ENCODE results near the gene ZCCHC18. TPM values are rescaled to one million over a fixed set of nuclear protein-coding genes. Genes with fewer than 3 reads are reported as not detected.
"Not testable (repeated sequence)": the region's sequence is repeated elsewhere in the genome, so short reads cannot be mapped to it uniquely, and the experiment has no call there.

ZCCHC18 gene
- polyA plus RNA-seq, 1 of the 3 experiments (the other 2 are of a cell fraction): 7.5 TPM

DNA sequence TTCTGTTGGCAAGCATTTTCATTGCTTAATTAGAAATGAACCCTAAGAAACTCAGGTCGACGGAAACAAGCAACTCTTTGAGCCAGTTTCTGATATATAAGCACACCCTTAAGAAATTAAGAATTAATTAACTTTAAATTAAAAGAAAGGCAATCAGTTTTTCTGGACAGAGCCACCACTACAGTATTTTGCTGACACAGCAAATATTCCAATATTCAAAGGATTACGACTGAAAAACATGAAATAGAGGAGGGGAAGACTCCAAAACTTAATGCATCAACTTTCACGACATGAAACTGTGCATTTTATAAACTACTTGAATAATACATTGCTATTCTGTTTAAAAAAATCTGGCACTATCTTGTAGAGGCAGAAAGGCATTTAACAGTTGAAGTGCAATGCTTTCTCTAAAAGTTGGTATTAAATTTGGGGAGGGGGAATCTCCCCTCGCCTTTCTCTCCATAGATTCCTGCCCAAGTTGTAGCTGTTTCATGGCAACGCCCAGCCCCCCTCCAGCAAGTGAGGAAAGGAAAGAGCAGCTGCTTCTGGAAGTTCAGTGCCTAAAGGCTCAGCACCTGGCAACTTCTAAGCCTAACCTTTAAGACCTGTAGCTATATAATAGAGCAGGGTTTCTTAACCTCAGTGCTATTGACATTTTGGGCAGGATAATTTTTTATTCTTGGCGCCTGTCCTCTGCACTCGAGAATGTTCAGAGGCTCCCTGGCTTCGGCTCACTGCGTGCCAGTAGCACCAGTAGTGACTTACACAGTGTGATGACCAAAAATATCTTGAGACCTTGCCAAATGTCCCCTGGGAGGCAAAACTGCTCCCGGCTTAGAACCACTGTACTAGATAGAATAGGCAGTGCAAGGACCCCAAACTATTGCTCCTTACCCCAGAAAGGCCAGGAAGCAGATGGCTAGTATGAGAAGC is 6.7 kb upstream of the ZCCHC18 start (continued):
- TF ChIP-seq, protein P1, sequence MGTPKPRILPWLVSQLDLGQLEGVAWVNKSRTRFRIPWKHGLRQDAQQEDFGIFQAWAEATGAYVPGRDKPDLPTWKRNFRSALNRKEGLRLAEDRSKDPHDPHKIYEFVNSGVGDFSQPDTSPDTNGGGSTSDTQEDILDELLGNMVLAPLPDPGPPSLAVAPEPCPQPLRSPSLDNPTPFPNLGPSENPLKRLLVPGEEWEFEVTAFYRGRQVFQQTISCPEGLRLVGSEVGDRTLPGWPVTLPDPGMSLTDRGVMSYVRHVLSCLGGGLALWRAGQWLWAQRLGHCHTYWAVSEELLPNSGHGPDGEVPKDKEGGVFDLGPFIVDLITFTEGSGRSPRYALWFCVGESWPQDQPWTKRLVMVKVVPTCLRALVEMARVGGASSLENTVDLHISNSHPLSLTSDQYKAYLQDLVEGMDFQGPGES (IDR thresholded peaks at IDR 0.05; ENCODE audit: low read depth, low read length): no peak

DNA sequence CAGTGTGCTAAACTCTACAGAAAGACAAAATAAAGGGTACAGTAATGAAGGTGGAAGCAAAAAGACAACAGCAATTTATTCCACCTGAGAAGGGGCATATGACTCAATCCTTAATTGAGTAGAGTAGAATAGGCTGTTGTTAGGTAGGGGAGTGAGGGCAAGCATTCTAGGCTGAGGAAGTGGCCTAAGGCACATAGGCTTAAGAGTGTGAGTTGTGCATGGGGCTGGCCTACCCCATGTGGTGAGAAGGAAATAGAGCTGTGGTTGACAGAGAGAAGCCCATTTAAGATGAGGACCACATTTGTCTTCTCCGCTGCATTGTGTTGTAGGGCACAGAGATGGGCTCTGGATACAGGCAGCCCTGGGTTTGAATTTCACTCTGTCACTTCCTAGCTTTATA is 3.4 kb upstream of the ZCCHC18 start:
- TF ChIP-seq RCOR1 (IDR thresholded peaks at IDR 0.05; ENCODE audit: low read length) (no peak), CTCF (IDR thresholded peaks at IDR 0.05) (no peak), EZH2phosphoT487 (IDR thresholded peaks at IDR 0.05; ENCODE audit: borderline replicate concordance, low read depth) (no peak), ELF1 (IDR thresholded peaks at IDR 0.05) (no peak), JUND (IDR thresholded peaks at IDR 0.05) (no peak), MXI1 (IDR thresholded peaks at IDR 0.05; ENCODE audit: low read depth, low read length) (no peak), TEAD4 (IDR thresholded peaks at IDR 0.05; ENCODE audit: borderline replicate concordance, insufficient read depth) (no peak), POLR2AphosphoS5 (IDR thresholded peaks at IDR 0.05; ENCODE audit: low read depth, low read length) (no peak), GATA2 (CRISPR knock-in tag; IDR thresholded peaks at IDR 0.05) (no peak), RFX5 (IDR thresholded peaks at IDR 0.05; ENCODE audit: low read length) (no peak)
- TF ChIP-seq, protein P2, sequence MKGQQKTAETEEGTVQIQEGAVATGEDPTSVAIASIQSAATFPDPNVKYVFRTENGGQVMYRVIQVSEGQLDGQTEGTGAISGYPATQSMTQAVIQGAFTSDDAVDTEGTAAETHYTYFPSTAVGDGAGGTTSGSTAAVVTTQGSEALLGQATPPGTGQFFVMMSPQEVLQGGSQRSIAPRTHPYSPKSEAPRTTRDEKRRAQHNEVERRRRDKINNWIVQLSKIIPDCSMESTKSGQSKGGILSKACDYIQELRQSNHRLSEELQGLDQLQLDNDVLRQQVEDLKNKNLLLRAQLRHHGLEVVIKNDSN (IDR thresholded peaks at IDR 0.05; ENCODE audit: borderline replicate concordance, low read depth): no peak
- TF ChIP-seq, protein P3, sequence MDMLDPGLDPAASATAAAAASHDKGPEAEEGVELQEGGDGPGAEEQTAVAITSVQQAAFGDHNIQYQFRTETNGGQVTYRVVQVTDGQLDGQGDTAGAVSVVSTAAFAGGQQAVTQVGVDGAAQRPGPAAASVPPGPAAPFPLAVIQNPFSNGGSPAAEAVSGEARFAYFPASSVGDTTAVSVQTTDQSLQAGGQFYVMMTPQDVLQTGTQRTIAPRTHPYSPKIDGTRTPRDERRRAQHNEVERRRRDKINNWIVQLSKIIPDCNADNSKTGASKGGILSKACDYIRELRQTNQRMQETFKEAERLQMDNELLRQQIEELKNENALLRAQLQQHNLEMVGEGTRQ (IDR thresholded peaks at IDR 0.05; ENCODE audit: borderline replicate concordance, low read depth, low read length): no peak
- TF ChIP-seq, protein P4, sequence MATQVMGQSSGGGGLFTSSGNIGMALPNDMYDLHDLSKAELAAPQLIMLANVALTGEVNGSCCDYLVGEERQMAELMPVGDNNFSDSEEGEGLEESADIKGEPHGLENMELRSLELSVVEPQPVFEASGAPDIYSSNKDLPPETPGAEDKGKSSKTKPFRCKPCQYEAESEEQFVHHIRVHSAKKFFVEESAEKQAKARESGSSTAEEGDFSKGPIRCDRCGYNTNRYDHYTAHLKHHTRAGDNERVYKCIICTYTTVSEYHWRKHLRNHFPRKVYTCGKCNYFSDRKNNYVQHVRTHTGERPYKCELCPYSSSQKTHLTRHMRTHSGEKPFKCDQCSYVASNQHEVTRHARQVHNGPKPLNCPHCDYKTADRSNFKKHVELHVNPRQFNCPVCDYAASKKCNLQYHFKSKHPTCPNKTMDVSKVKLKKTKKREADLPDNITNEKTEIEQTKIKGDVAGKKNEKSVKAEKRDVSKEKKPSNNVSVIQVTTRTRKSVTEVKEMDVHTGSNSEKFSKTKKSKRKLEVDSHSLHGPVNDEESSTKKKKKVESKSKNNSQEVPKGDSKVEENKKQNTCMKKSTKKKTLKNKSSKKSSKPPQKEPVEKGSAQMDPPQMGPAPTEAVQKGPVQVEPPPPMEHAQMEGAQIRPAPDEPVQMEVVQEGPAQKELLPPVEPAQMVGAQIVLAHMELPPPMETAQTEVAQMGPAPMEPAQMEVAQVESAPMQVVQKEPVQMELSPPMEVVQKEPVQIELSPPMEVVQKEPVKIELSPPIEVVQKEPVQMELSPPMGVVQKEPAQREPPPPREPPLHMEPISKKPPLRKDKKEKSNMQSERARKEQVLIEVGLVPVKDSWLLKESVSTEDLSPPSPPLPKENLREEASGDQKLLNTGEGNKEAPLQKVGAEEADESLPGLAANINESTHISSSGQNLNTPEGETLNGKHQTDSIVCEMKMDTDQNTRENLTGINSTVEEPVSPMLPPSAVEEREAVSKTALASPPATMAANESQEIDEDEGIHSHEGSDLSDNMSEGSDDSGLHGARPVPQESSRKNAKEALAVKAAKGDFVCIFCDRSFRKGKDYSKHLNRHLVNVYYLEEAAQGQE (IDR thresholded peaks at IDR 0.05; ENCODE audit: low read depth, low read length): no peak
- ChIA-PET CTCF (interaction anchor here (1.5 kb wide), 1 partner anchor 27 kb away, joined by 6 read pairs; no protein-coding TSS in a partner anchor), POLR2A (no interaction called here)
- no peak overlapping the region for H2AFZ ChIP-seq (ENCODE audit: low read depth)
- 64% methylated on average over 1 of the region's 1 CpG for WGBS (ENCODE audit: low lambda C conversion rate)
- no peaks in the 10 kb centered on the region for H3K9me3 ChIP-seq
- H3K4me1 ChIP-seq (ENCODE audit: control insufficient read depth in 1 of 2, insufficient read depth in 2 of 2, low read depth in 1 of 2, low read length in 1 of 2): peaks cover 0 to 13% of the 10 kb centered on the region in 2 experiments; a peak in 1 of 4 replicates
- H3K9ac ChIP-seq: no peak overlapping the region
- H3K27me3 ChIP-seq (ENCODE audit: insufficient read depth): 0 out of 2 replicates have a peak, but pooled peaks cover 13% of the 10 kb centered on the region
- DNase-seq: no peak
- H3K27ac ChIP-seq (ENCODE audit: low read depth in 2 of 2, low read length in 1 of 2): no peak overlapping the region
- H3K36me3 ChIP-seq (replicated peaks in 1 of 2; ENCODE audit: control insufficient read depth in 1 of 2, insufficient read depth in 2 of 2, low read length in 1 of 2): no peaks in the 10 kb centered on the region
- no peak overlapping the region for H3K4me3 ChIP-seq (ENCODE audit: low read depth in 2 of 2, low read length in 1 of 2)
- H3K79me2 ChIP-seq (ENCODE audit: insufficient read depth): no peaks in the 10 kb centered on the region
- no peaks in the 10 kb centered on the region for H3F3A ChIP-seq (replicated peaks; ENCODE audit: insufficient read depth)
- H4K20me1 ChIP-seq (ENCODE audit: insufficient read depth): no peaks in the 10 kb centered on the region
- no peaks in the 10 kb centered on the region for H3K9me2 ChIP-seq
- H3K4me2 ChIP-seq: no peak overlapping the region

- H2AFZ ChIP-seq (ENCODE audit: low read depth); H3K9me2 ChIP-seq; H3K79me2 ChIP-seq (ENCODE audit: insufficient read depth); H3K9ac ChIP-seq; H4K20me1 ChIP-seq (ENCODE audit: insufficient read depth); DNase-seq; H3K36me3 ChIP-seq (replicated peaks in 1 of 2; ENCODE audit: control insufficient read depth in 1 of 2, insufficient read depth in 2 of 2, low read length in 1 of 2); H3F3A ChIP-seq (replicated peaks; ENCODE audit: insufficient read depth); CTCF ChIA-PET; H3K4me2 ChIP-seq; H3K4me3 ChIP-seq (ENCODE audit: low read depth in 2 of 2, low read length in 1 of 2); H3K9me3 ChIP-seq; POLR2A ChIA-PET: not testable (repeated sequence)
- H3K27me3 ChIP-seq (ENCODE audit: insufficient read depth): peaks cover 15% of the 10 kb centered on the region; the same call in 1 of the 2 replicates
- peaks cover 0 to 15% of the 10 kb centered on the region in 2 experiments; a peak in 1 of 4 replicates for H3K4me1 ChIP-seq (ENCODE audit: control insufficient read depth in 1 of 2, insufficient read depth in 2 of 2, low read depth in 1 of 2, low read length in 1 of 2)
- WGBS (ENCODE audit: low lambda C conversion rate): 52% methylated on average over 6 of the region's 6 CpGs
- peak overlapping the region in 1 of 2 experiments; percentile 36; a peak in 1 of 4 replicates for H3K27ac ChIP-seq (ENCODE audit: low read depth in 2 of 2, low read length in 1 of 2)
These were observed 1.7 kb upstream of the ZCCHC18 start for GRCh38 chrX:104110491-104111240.
